Duodenal mucosa (tissue), 2 donors: ENCODE measurements around the gene C9orf72.

ENCODE experiments used
- H3K27ac ChIP-seq: one replicate; pipeline ENCODE4 v1.7.0; 2013; ENCODE audit warnings: low read depth, low read length
- H3K27me3 ChIP-seq, 2 donors: one replicate each; pipeline ENCODE4 v1.7.0; 2013; ENCODE audit warnings: low read length in 2 of 2, control low read depth in 1 of 2; ENCODE audit not compliant: insufficient read depth in 2 of 2, control insufficient read depth in 1 of 2
- H3K36me3 ChIP-seq, 2 donors: one replicate each; pipeline ENCODE4 v1.7.0; 2013; ENCODE audit warnings: low read length in 2 of 2, control low read depth in 1 of 2; ENCODE audit not compliant: insufficient read depth in 2 of 2, control insufficient read depth in 1 of 2
- H3K4me1 ChIP-seq, 2 donors: one replicate each; pipeline ENCODE4 v1.7.0; 2013; ENCODE audit warnings: low read length in 2 of 2, control low read depth in 1 of 2; ENCODE audit not compliant: insufficient read depth in 2 of 2, control insufficient read depth in 1 of 2
- H3K4me3 ChIP-seq, 2 donors: one replicate each; pipeline ENCODE4 v1.7.0; 2013; ENCODE audit warnings: low read length in 2 of 2, low read depth in 1 of 2
- H3K9ac ChIP-seq, 2 donors: one replicate each; pipeline ENCODE4 v1.7.0; 2013; ENCODE audit warnings: low read length in 2 of 2, low read depth in 1 of 2
- H3K9me3 ChIP-seq, 2 donors: one replicate each; pipeline ENCODE4 v1.7.0; 2013; ENCODE audit warnings: low read length in 2 of 2, control low read depth in 1 of 2; ENCODE audit not compliant: control insufficient read depth in 1 of 2

C9orf72 gene

GRCh38 chr9:27533311-27533710 lies 40.0 kb downstream of the C9orf72 start:
- no peak overlapping the region for H3K27ac ChIP-seq
- H3K27me3 ChIP-seq = no peaks in the 10 kb centered on the region
- no peak overlapping the region for H3K4me3 ChIP-seq
- H3K36me3 ChIP-seq = no peaks in the 10 kb centered on the region
- no peaks in the 10 kb centered on the region for H3K9me3 ChIP-seq
- no peak overlapping the region for H3K9ac ChIP-seq
- peaks cover 8 to 31% of the 10 kb centered on the region in 2 donors for H3K4me1 ChIP-seq

- H3K4me3 ChIP-seq = no peak overlapping the region
- no peaks in the 10 kb centered on the region for H3K36me3 ChIP-seq
- H3K27me3 ChIP-seq = no peaks in the 10 kb centered on the region
- peaks cover 13 to 41% of the 10 kb centered on the region in 2 donors for H3K4me1 ChIP-seq
- no peak overlapping the region for H3K9ac ChIP-seq
- H3K9me3 ChIP-seq = no peaks in the 10 kb centered on the region
- no peak overlapping the region for H3K27ac ChIP-seq
Measured at GRCh38 chr9:27532046-27532445, 41.2 kb downstream of the C9orf72 start.

GRCh38 chr9:27530915-27531755 lies 42.1 kb downstream of the C9orf72 start:
- no peaks in the 10 kb centered on the region for H3K36me3 ChIP-seq
- no peak overlapping the region for H3K4me3 ChIP-seq
- H3K4me1 ChIP-seq = peaks cover 13 to 43% of the 10 kb centered on the region in 2 donors
- no peak overlapping the region for H3K27ac ChIP-seq
- H3K9me3 ChIP-seq = no peaks in the 10 kb centered on the region
- H3K9ac ChIP-seq = no peak overlapping the region
- no peaks in the 10 kb centered on the region for H3K27me3 ChIP-seq

DNA sequence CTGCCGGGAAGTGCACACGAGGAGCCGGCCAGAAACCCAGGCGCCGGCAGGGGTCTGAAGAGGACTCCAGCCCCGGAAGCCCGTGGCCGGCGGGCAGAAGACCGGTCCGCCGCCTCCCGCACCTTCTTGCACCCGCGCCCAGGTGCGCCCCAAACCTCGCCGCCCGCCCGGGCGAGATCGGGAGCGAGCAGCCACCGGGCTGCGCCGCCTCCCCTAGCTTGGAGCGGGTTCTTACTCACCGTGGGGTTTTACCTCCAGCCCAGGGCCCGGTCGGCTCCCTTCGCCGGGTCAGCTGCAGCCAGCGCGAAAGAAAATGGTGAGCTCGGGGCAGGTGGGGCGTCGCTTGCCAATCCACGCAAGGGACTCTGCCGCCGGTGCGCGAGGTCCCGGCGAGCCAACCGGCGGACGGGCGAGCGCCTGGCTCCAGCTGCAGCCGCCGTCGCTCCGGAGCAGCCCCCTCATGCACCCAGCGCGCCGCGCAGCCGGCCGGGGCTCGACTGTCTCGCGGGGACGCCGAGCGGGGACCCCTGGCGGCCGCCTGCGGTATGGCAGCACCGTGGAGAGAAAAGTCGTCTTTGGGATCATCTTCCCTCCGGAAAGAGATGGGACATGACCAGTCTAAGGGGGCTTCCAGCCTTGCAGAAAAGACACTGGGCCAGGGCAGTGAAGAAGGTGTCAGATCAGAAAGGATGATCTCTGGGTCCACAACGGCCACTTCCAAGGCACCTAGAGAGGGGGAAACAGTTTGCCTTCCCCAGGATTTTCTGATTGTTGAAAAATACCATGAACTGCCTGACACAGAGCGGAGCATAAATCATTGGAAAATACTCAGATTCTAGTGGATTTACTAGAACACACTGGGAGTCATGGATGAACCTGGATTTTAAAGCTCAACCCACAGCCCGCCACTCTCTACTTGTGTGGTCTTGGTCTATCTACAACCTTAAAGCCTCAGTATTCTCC lies 43.7 kb downstream of the C9orf72 start, which contains the start of gene MOB3B:
Gene MOB3B, minus strand, starts transcription at position 499 of the 963 bp plus-strand sequence. CDS start 74,264 bp downstream, outside the sequence.
- peak within 1 kb of the TSS; percentile 73 to 87 for H3K9ac ChIP-seq
- H3K27ac ChIP-seq = peak within 1 kb of the TSS; percentile 70
- H3K4me1 ChIP-seq = peaks cover 13 to 39% of the 10 kb centered on the region in 2 donors

GRCh38 chr9:27528886-27529315 lies 44.4 kb downstream of the C9orf72 start:
- Histone ChIP-seq H3K4me3 (peak overlapping the region; percentile 87 to 92), H3K27me3 (no peaks in the 10 kb centered on the region), H3K9me3 (no peaks in the 10 kb centered on the region), H3K27ac (peak overlapping the region; percentile 70), H3K4me1 (peaks cover 13 to 37% of the 10 kb centered on the region in 2 donors), H3K36me3 (no peaks in the 10 kb centered on the region), H3K9ac (peak overlapping the region; percentile 73 to 87)

More for the DNA sequence above, 43.7 kb downstream of the C9orf72 start, which contains the start of gene MOB3B:
- H3K36me3 ChIP-seq = no peaks in the 10 kb centered on the region
- peak within 1 kb of the TSS; percentile 87 to 92 for H3K4me3 ChIP-seq
- no peaks in the 10 kb centered on the region for H3K27me3 ChIP-seq
- H3K9me3 ChIP-seq = no peaks in the 10 kb centered on the region

GRCh38 chr9:27528076-27528885 lies 45.0 kb downstream of the C9orf72 start:
- Histone ChIP-seq H3K9ac (peak overlapping the region; percentile 73 to 87), H3K27ac (peak overlapping the region; percentile 70), H3K9me3 (no peaks in the 10 kb centered on the region), H3K4me1 (peaks cover 13 to 37% of the 10 kb centered on the region in 2 donors), H3K27me3 (no peaks in the 10 kb centered on the region), H3K36me3 (no peaks in the 10 kb centered on the region), H3K4me3 (peak overlapping the region; percentile 87 to 92)

GRCh38 chr9:27527702-27528075 lies 45.6 kb downstream of the C9orf72 start:
- peak overlapping the region; percentile 87 to 92 for H3K4me3 ChIP-seq
- peaks cover 13 to 37% of the 10 kb centered on the region in 2 donors for H3K4me1 ChIP-seq
- H3K27me3 ChIP-seq = no peaks in the 10 kb centered on the region
- H3K9ac ChIP-seq = peak overlapping the region; percentile 58 to 87
- H3K36me3 ChIP-seq = no peaks in the 10 kb centered on the region
- H3K27ac ChIP-seq = peak overlapping the region; percentile 70
- no peaks in the 10 kb centered on the region for H3K9me3 ChIP-seq

DNA sequence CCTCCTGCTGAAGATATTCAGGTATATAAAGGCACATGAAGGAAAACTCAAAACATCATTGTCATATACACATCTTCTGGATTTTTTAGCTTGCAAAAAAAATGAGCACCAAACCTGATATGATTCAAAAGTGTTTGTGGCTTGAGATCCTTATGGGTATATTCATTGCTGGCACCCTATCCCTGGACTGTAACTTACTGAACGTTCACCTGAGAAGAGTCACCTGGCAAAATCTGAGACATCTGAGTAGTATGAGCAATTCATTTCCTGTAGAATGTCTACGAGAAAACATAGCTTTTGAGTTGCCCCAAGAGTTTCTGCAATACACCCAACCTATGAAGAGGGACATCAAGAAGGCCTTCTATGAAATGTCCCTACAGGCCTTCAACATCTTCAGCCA lies 49.0 kb downstream of the C9orf72 start, which contains the start of gene IFNK:
Gene IFNK, plus strand, starts transcription at position 55 of the 400 bp plus-strand sequence. Its CDS starts 47 bp downstream, at position 102.
- Histone ChIP-seq H3K27ac (no peak within 1 kb of the TSS), H3K4me1 (peaks cover 8 to 14% of the 10 kb centered on the region in 2 donors), H3K27me3 (no peaks in the 10 kb centered on the region), H3K36me3 (no peaks in the 10 kb centered on the region), H3K9ac (no peak within 1 kb of the TSS), H3K9me3 (no peaks in the 10 kb centered on the region), H3K4me3 (no peak within 1 kb of the TSS)

DNA sequence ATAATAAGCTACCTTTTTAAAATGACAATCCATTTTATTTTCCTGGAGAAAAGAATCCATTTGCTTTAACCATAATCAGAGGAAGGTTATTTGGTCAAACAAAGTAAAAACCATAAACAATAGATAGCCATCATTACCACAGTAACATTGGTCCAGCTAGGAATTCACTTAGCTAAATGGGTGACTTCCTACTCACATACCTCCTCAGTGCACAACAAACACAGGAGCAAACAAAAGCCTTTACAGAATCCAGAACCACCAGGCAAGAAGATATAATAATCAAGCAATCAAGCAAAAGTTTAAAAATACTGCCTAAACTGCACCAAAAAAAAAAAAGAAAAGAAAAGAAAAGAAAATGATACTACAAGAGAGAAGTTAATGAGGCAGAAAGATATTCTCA lies 50.1 kb downstream of the C9orf72 start:
- Histone ChIP-seq H3K4me1 (peaks cover 8 to 14% of the 10 kb centered on the region in 2 donors), H3K36me3 (peaks cover 0 to 2% of the 10 kb centered on the region in 2 donors), H3K9me3 (no peaks in the 10 kb centered on the region), H3K27ac (no peak overlapping the region), H3K4me3 (no peak overlapping the region), H3K9ac (no peak overlapping the region), H3K27me3 (no peaks in the 10 kb centered on the region)
